Activated CD4-positive, CD25-positive, alpha-beta regulatory T cell treated with anti-CD3 and anti-CD28 coated beads, Interleukin-2, amount 50 U/mL, for 16 hours (primary cell): Measurements from ENCODE around the gene SLC2A6.

ENCODE experiments used
- DNase-seq: peaks from one replicate; pipeline ENCODE4 v3.0.0-alpha.2; 2020; ENCODE audit warnings: low read depth, low spot score

Gene SLC2A6

GRCh38 chr9:133440874-133441273, 38.0 kb downstream of the SLC2A6 start:
- no peak for DNase-seq

- no peak for DNase-seq
Measured at GRCh38 chr9:133439337-133439736, 39.6 kb downstream of the SLC2A6 start.

- DNase-seq: no peak
Measured at GRCh38 chr9:133437753-133438531, 41.0 kb downstream of the SLC2A6 start.

- DNase-seq: no peak
Measured at GRCh38 chr9:133436681-133437080, 42.2 kb downstream of the SLC2A6 start.

GRCh38 chr9:133433351-133433843, 45.5 kb downstream of the SLC2A6 start:
- no peak for DNase-seq

- DNase-seq: no peak
Measured at GRCh38 chr9:133430244-133430643, 48.7 kb downstream of the SLC2A6 start.

- DNase-seq: no peak
Measured at GRCh38 chr9:133429641-133430161, 49.2 kb downstream of the SLC2A6 start.

- DNase-seq: no peak
Measured at GRCh38 chr9:133429214-133429613, 49.7 kb downstream of the SLC2A6 start.

GRCh38 chr9:133428617-133429101, 50.2 kb downstream of the SLC2A6 start:
- DNase-seq: no peak

GRCh38 chr9:133427658-133428348, 51.1 kb downstream of the SLC2A6 start:
- no peak for DNase-seq

- no peak for DNase-seq
Measured at GRCh38 chr9:133426011-133426410, 52.9 kb downstream of the SLC2A6 start.

GRCh38 chr9:133425049-133425632, 53.8 kb downstream of the SLC2A6 start:
- DNase-seq: no peak

GRCh38 chr9:133424187-133424586, 54.7 kb downstream of the SLC2A6 start:
- DNase-seq: no peak

GRCh38 chr9:133423216-133423615, 55.7 kb downstream of the SLC2A6 start:
- no peak for DNase-seq

GRCh38 chr9:133421615-133422542, 57.0 kb downstream of the SLC2A6 start, which contains the start of gene ADAMTS13:
Gene ADAMTS13, plus strand, starts transcription at chr9:133422367. Its CDS starts 77 bp downstream, at chr9:133422444.
- no peak for DNase-seq
